ENCODE results near the gene CRIP1.

The CRIP1 gene

GRCh38 chr14:105471297-105471821 lies 15.3 kb upstream of the CRIP1 start:
- no peak for DNase-seq

- DNase-seq, result no peak
Observed at GRCh38 chr14:105471823-105472485, 14.7 kb upstream of the CRIP1 start.

- no peak for DNase-seq
Observed at GRCh38 chr14:105472486-105472991, 14.1 kb upstream of the CRIP1 start.

GRCh38 chr14:105473033-105473676 lies 13.5 kb upstream of the CRIP1 start:
- no peak for DNase-seq

- DNase-seq, result peak; percentile 17 to 62 (median 44)
Observed at GRCh38 chr14:105473677-105474482, 12.8 kb upstream of the CRIP1 start.

- DNase-seq, result peak in 2 of 4 experiments; percentile 38 to 56
Observed at GRCh38 chr14:105474483-105475268, 12.0 kb upstream of the CRIP1 start, which contains the start of gene CRIP2. TSS of gene CRIP2 (plus strand) at chr14:105474821. CDS start at chr14:105474863, 42 bp downstream.

GRCh38 chr14:105475269-105476096 lies 11.2 kb upstream of the CRIP1 start:
- DNase-seq, result no peak

GRCh38 chr14:105476097-105476830 lies 10.4 kb upstream of the CRIP1 start:
- no peak for DNase-seq

GRCh38 chr14:105476831-105477659 lies 9.6 kb upstream of the CRIP1 start:
- DNase-seq, result no peak

GRCh38 chr14:105477660-105478397 lies 8.9 kb upstream of the CRIP1 start:
- no peak for DNase-seq

- DNase-seq, result no peak
Observed at GRCh38 chr14:105478398-105479251, 8.1 kb upstream of the CRIP1 start.

GRCh38 chr14:105479431-105480158 lies 7.1 kb upstream of the CRIP1 start:
- no peak for DNase-seq

GRCh38 chr14:105480199-105480746 lies 6.4 kb upstream of the CRIP1 start:
- no peak for DNase-seq

- peak; percentile 83 to 89 (median 88) for DNase-seq
Observed at GRCh38 chr14:105480807-105481801, 5.6 kb upstream of the CRIP1 start.

GRCh38 chr14:105481886-105482457 lies 4.7 kb upstream of the CRIP1 start:
- DNase-seq, result peak; percentile 94 to 97 (median 96)

All from suppressor macrophage (primary cell).